Measurements from ENCODE around the gene SSTR4.

Gene SSTR4

GRCh38 chr20:23087587-23088251 lies 52.6 kb downstream of the SSTR4 start:
- DNase-seq (ENCODE audit: low read depth), result no peak
